GF-D8 (cell line): ENCODE data around the gene IZUMO1.

Experiments
- DNase-seq: peaks from one replicate; lab custom pipeline; 2025; lab: John Stamatoyannopoulos, UW

Gene IZUMO1

GRCh38 chr19:48757089-48757675, 10.5 kb upstream of the IZUMO1 start:
- DNase-seq, result no peak

- no peak for DNase-seq
These were observed 10.0 kb upstream of the IZUMO1 start for GRCh38 chr19:48756686-48757085.

- DNase-seq, result no peak
These were observed 9.5 kb upstream of the IZUMO1 start for GRCh38 chr19:48756212-48756611.

- DNase-seq, result no peak
These were observed 9.1 kb upstream of the IZUMO1 start for GRCh38 chr19:48755787-48756186.

- no peak for DNase-seq
These were observed 8.5 kb upstream of the IZUMO1 start, which contains the start of gene FGF21 for GRCh38 chr19:48755084-48755641. Gene FGF21, plus strand, starts transcription at chr19:48755524. Its CDS starts 713 bp downstream, at chr19:48756237.

GRCh38 chr19:48752496-48753365, 6.0 kb upstream of the IZUMO1 start, which contains the start of gene FUT1:
Gene FUT1, minus strand, starts transcription at chr19:48752641. Its CDS starts 1,360 bp downstream, at chr19:48751281.
- no peak for DNase-seq

- no peak for DNase-seq
These were observed 5.3 kb upstream of the IZUMO1 start for GRCh38 chr19:48751845-48752495.

- DNase-seq, result no peak
These were observed 4.2 kb upstream of the IZUMO1 start for GRCh38 chr19:48750771-48751504.

GRCh38 chr19:48750351-48750750, 3.6 kb upstream of the IZUMO1 start:
- DNase-seq, result no peak

- no peak for DNase-seq
These were observed 3.0 kb upstream of the IZUMO1 start for GRCh38 chr19:48749571-48750198.

- DNase-seq, result no peak
These were observed 599 bp downstream of the IZUMO1 start for GRCh38 chr19:48746110-48746509.

GRCh38 chr19:48745208-48745995, 1.3 kb downstream of the IZUMO1 start:
- DNase-seq, result no peak

GRCh38 chr19:48742096-48742495, 4.6 kb downstream of the IZUMO1 start:
- DNase-seq, result no peak

GRCh38 chr19:48741129-48741999, 5.3 kb downstream of the IZUMO1 start:
- no peak for DNase-seq

GRCh38 chr19:48740164-48740972, 6.3 kb downstream of the IZUMO1 start, which contains the start of gene RASIP1:
Gene RASIP1, minus strand, starts transcription at chr19:48740610. Its CDS starts 328 bp downstream, at chr19:48740282.
- no peak for DNase-seq

GRCh38 chr19:48739404-48740163, 7.1 kb downstream of the IZUMO1 start:
- DNase-seq, result no peak

GRCh38 chr19:48738557-48739403, 7.9 kb downstream of the IZUMO1 start:
- peak; percentile 46 for DNase-seq
